Neural cell (in vitro differentiated cells): ENCODE results near the gene MAPK8IP3. TPM values are rescaled to one million over a fixed set of nuclear protein-coding genes. Genes with fewer than 3 reads are reported as not detected.

Experiments
- H2AFZ ChIP-seq: fragments of 200-600, 300-800 bp; sonication (generic), shearing (Covaris generic); 2 replicates; pipeline ENCODE4 v1.6.0; 2014; ENCODE audit warnings: low read depth, mild to moderate bottlenecking, antibody characterized with exemption, low read length, moderate library complexity
- H3F3A ChIP-seq: fragments of 200-600 bp; shearing (Covaris generic); 2 replicates; pipeline ENCODE4 v1.6.1; 2016; ENCODE audit warnings: mild to moderate bottlenecking, moderate library complexity, mixed read lengths, antibody characterized with exemption, low read length; ENCODE audit not compliant: insufficient read depth, poor library complexity, severe bottlenecking
- H3K27ac ChIP-seq: fragments of 200-600, 300-800 bp; sonication (generic), shearing (Covaris generic); 2 replicates; pipeline ENCODE4 v1.5.1; 2014; ENCODE audit warnings: mild to moderate bottlenecking, low read length, moderate library complexity
- H3K27me3 ChIP-seq: fragments of 300-800, 200-600 bp; sonication (generic), shearing (Covaris generic); 2 replicates; pipeline ENCODE4 v1.6.0; 2014; ENCODE audit warnings: mild to moderate bottlenecking, low read depth, low read length, moderate library complexity; ENCODE audit not compliant: insufficient read depth
- H3K36me3 ChIP-seq: fragments of 300-800, 200-600 bp; sonication (generic), shearing (Covaris generic); 2 replicates; pipeline ENCODE4 v1.5.1; 2014; ENCODE audit warnings: mild to moderate bottlenecking, antibody characterized with exemption, low read length, moderate library complexity; ENCODE audit not compliant: insufficient read depth
- H3K4me2 ChIP-seq: fragments of 300-800, 200-600 bp; sonication (generic), shearing (Covaris generic); 2 replicates; pipeline ENCODE4 v1.6.0; 2014; ENCODE audit warnings: mild to moderate bottlenecking, low read length
- H3K4me3 ChIP-seq: fragments of 300-800, 200-600 bp; sonication (generic), shearing (Covaris generic); 2 replicates; pipeline ENCODE4 v1.5.1; 2014; ENCODE audit warnings: mild to moderate bottlenecking, low read length, moderate library complexity
- H3K79me2 ChIP-seq: fragments of 200-600 bp; shearing (Covaris generic); replicated peaks from 2 replicates; pipeline ENCODE4 v1.6.0; 2014; ENCODE audit warnings: mild to moderate bottlenecking, low read length, moderate library complexity; ENCODE audit not compliant: insufficient read depth
- H3K9ac ChIP-seq: fragments of 300-800, 200-600 bp; sonication (generic), shearing (Covaris generic); 2 replicates; pipeline ENCODE4 v1.6.1; 2016; ENCODE audit warnings: mild to moderate bottlenecking, low read length, mixed read lengths
- H3K9me2 ChIP-seq: fragments of 200-600 bp; shearing (Covaris generic); 2 replicates; pipeline ENCODE4 v1.6.1; 2016; ENCODE audit warnings: mild to moderate bottlenecking, low read length, mixed read lengths; ENCODE audit not compliant: insufficient read depth
- H3K9me3 ChIP-seq: fragments of 200-600, 300-800 bp; sonication (generic), shearing (Covaris generic); 2 replicates; pipeline ENCODE4 v1.6.1; 2016; ENCODE audit warnings: mild to moderate bottlenecking, mixed run types, low read length, moderate library complexity, mixed read lengths
- H4K20me1 ChIP-seq: fragments of 200-600 bp; shearing (Covaris generic); 2 replicates; pipeline ENCODE4 v1.6.1; 2016; ENCODE audit warnings: mild to moderate bottlenecking, mixed run types; ENCODE audit not compliant: insufficient read depth
- CTCF ChIP-seq: fragments of 450-650 bp; IDR thresholded peaks from 2 replicates; pipeline ENCODE4 v1.5.1; 2014; ENCODE audit warnings: antibody characterized with exemption, mild to moderate bottlenecking, moderate library complexity; ENCODE audit not compliant: poor library complexity, severe bottlenecking
- EP300 ChIP-seq: fragments of 450-650 bp; conservative IDR thresholded peaks from 2 replicates; pipeline ENCODE4 v1.6.1; 2014; ENCODE audit warnings: antibody characterized with exemption, mild to moderate bottlenecking, moderate library complexity; ENCODE audit not compliant: poor library complexity, severe bottlenecking
- EZH2 ChIP-seq: fragments of 200-600, 300-800 bp; shearing (Covaris generic), sonication (generic); IDR thresholded peaks from 2 replicates; pipeline ENCODE4 v1.6.1; 2014; ENCODE audit warnings: antibody characterized with exemption, low read length, borderline replicate concordance, mild to moderate bottlenecking; ENCODE audit not compliant: insufficient read depth, poor library complexity, severe bottlenecking
- MXI1 ChIP-seq: fragments of 450-650 bp; conservative IDR thresholded peaks from 2 replicates; pipeline ENCODE4 v1.6.1; 2014; ENCODE audit warnings: antibody characterized with exemption, mild to moderate bottlenecking; ENCODE audit not compliant: poor library complexity, severe bottlenecking
- POLR2AphosphoS5 ChIP-seq: IDR thresholded peaks from 2 replicates; pipeline ENCODE4 v1.6.1; 2012
- RAD21 ChIP-seq: fragments of 450-650 bp; conservative IDR thresholded peaks from 2 replicates; pipeline ENCODE4 v1.6.1; 2014; ENCODE audit warnings: antibody characterized with exemption, mild to moderate bottlenecking, moderate library complexity
- REST ChIP-seq: IDR thresholded peaks from 2 replicates; pipeline ENCODE4 v1.6.1; 2012; ENCODE audit warnings: borderline replicate concordance
- SMC3 ChIP-seq: fragments of 450-650 bp; conservative IDR thresholded peaks from 2 replicates; pipeline ENCODE4 v1.6.1; 2014; ENCODE audit warnings: antibody characterized with exemption, mild to moderate bottlenecking, moderate library complexity; ENCODE audit not compliant: poor library complexity
- TAF1 ChIP-seq: IDR thresholded peaks from 2 replicates; pipeline ENCODE4 v1.6.1; 2012; ENCODE audit warnings: low read depth
- polyA plus RNA-seq: library from polyadenylated mRNA; depleted of rRNA; stranded (reverse); fragments of >200 nt; gene quantifications from 2 replicates; pipeline ENCODE4 v1.2.3, GENCODE V29; 2014

MAPK8IP3 gene
- polyA plus RNA-seq, 1 donor from 2014 or later = 51.0 TPM

- Histone ChIP-seq H3K4me3 (no peak overlapping the region), H3K36me3 (no peaks in the 10 kb centered on the region), H3K27ac (no peak overlapping the region)
These were observed 31.7 kb upstream of the MAPK8IP3 start for GRCh38 chr16:1674306-1674705.

More at GRCh38 chr16:1674306-1674705, 31.7 kb upstream of the MAPK8IP3 start:
- no peaks in the 10 kb centered on the region for H3K9me2 ChIP-seq
- peaks cover 9% of the 10 kb centered on the region for H3K79me2 ChIP-seq
- no peaks in the 10 kb centered on the region for H3K27me3 ChIP-seq
- no peak overlapping the region for H2AFZ ChIP-seq
- H3K9me3 ChIP-seq = no peaks in the 10 kb centered on the region
- H3F3A ChIP-seq = no peaks in the 10 kb centered on the region
- H4K20me1 ChIP-seq = no peaks in the 10 kb centered on the region
- H3K9ac ChIP-seq = no peak overlapping the region
- H3K4me2 ChIP-seq = no peak overlapping the region
- no peak for TF ChIP-seq MXI1
- TF ChIP-seq REST = no peak
- no peak for TF ChIP-seq CTCF
- no peak for TF ChIP-seq TAF1
- no peak for TF ChIP-seq RAD21
- no peak for TF ChIP-seq EZH2
- no peak for TF ChIP-seq POLR2AphosphoS5
- no peak for TF ChIP-seq SMC3
- no peak for TF ChIP-seq EP300
